Peyer's patch (tissue), 4 donors: ENCODE measurements around the gene FBXO38. TPM values are rescaled to one million over a fixed set of nuclear protein-coding genes. Genes with fewer than 3 reads are reported as not detected.

Source experiments
- DNase-seq, 3 donors: peaks; one replicate each; pipeline ENCODE4 v3.0.0-alpha.2; 2017 to 2019
- H3K27ac ChIP-seq, 4 donors: fragments of 200-600 bp; sonication (generic); one replicate each; pipeline ENCODE4 v1.5.1; 2016 to 2019
- H3K27me3 ChIP-seq, 2 donors: fragments of 200-600 bp; sonication (generic); one replicate each; pipeline ENCODE4 v1.5.1; 2019
- H3K36me3 ChIP-seq, 3 donors: fragments of 200-600 bp; sonication (generic); one replicate each; pipeline ENCODE4 v1.5.1; 2016 to 2019
- H3K4me1 ChIP-seq, 4 donors: fragments of 200-600 bp; sonication (generic); one replicate each; pipeline ENCODE4 v1.5.1; 2016 to 2019
- H3K4me3 ChIP-seq, 4 donors: fragments of 200-600 bp; sonication (generic); 1 replicate in 3 of 4; 2 replicates in 1 of 4; pipeline ENCODE4 v1.5.1; 2016 to 2019; ENCODE audit warnings: mild to moderate bottlenecking in 1 of 4
- H3K9me3 ChIP-seq, 4 donors: fragments of 200-600 bp; sonication (generic); one replicate each; pipeline ENCODE4 v1.5.1; 2016 to 2019; ENCODE audit warnings: mild to moderate bottlenecking in 1 of 4
- CTCF ChIP-seq, 6 experiments: fragments of 450-650 bp in 4 of 6; fragments of 200-600 bp in 2 of 6; sonication (generic) in 1 of 6; IDR thresholded peaks; one replicate each; pipeline ENCODE4 v1.5.1; 2017 to 2019; ENCODE audit warnings: antibody characterized with exemption in 6 of 6, mild to moderate bottlenecking in 3 of 6, moderate library complexity in 1 of 6
- POLR2A ChIP-seq, 2 donors: fragments of 450-650 bp; IDR thresholded peaks; one replicate each; pipeline ENCODE4 v1.5.1; 2017; ENCODE audit warnings: antibody characterized with exemption in 2 of 2, mild to moderate bottlenecking in 2 of 2, moderate library complexity in 2 of 2
- total RNA-seq, 4 donors: library from RNA; depleted of rRNA; stranded (reverse); fragments of >200 nt; gene quantifications; one replicate each; pipeline ENCODE4 v1.1.0, GENCODE V29; 2016

The FBXO38 gene
- total RNA-seq, 4 donors from 2014 or later = 52.2 to 91.6 (median 64.5) TPM

GRCh38 chr5:148378670-148379069, 5.1 kb upstream of the FBXO38 start:
- Histone ChIP-seq H3K27ac (no peak overlapping the region), H3K4me3 (no peak overlapping the region), H3K36me3 (no peaks in the 10 kb centered on the region), H3K9me3 (no peaks in the 10 kb centered on the region), H3K4me1 (peaks cover 0 to 5% (median 0%) of the 10 kb centered on the region in 4 donors), H3K27me3 (no peaks in the 10 kb centered on the region)
- TF ChIP-seq POLR2A (IDR thresholded peaks at IDR 0.05) = no peak
- no peak for TF ChIP-seq CTCF (IDR thresholded peaks at IDR 0.05)
- no peak for DNase-seq

- Histone ChIP-seq H3K9me3 (no peaks in the 10 kb centered on the region), H3K4me1 (peaks cover 0 to 5% (median 2%) of the 10 kb centered on the region in 4 donors), H3K36me3 (no peaks in the 10 kb centered on the region), H3K27ac (no peak overlapping the region), H3K27me3 (no peaks in the 10 kb centered on the region), H3K4me3 (no peak overlapping the region)
- no peak for TF ChIP-seq POLR2A (IDR thresholded peaks at IDR 0.05)
- TF ChIP-seq CTCF (IDR thresholded peaks at IDR 0.05) = no peak
- no peak for DNase-seq
These were observed 4.4 kb upstream of the FBXO38 start for GRCh38 chr5:148379340-148379739.

GRCh38 chr5:148381906-148382305, 1.9 kb upstream of the FBXO38 start:
- Histone ChIP-seq H3K4me3 (no peak overlapping the region), H3K36me3 (no peaks in the 10 kb centered on the region), H3K9me3 (no peaks in the 10 kb centered on the region), H3K27ac (no peak overlapping the region), H3K27me3 (no peaks in the 10 kb centered on the region), H3K4me1 (peaks cover 5 to 21% (median 8%) of the 10 kb centered on the region in 4 donors)
- DNase-seq = no peak
- TF ChIP-seq POLR2A (IDR thresholded peaks at IDR 0.05) (no peak), CTCF (IDR thresholded peaks at IDR 0.05) (no peak)

GRCh38 chr5:148382961-148383360, 797 bp upstream of the FBXO38 start:
- H3K36me3 ChIP-seq = no peaks in the 10 kb centered on the region
- H3K9me3 ChIP-seq = no peaks in the 10 kb centered on the region
- H3K27me3 ChIP-seq = no peaks in the 10 kb centered on the region
- peak overlapping the region; percentile 71 to 89 (median 80) for H3K4me3 ChIP-seq
- TF ChIP-seq POLR2A (IDR thresholded peaks at IDR 0.05) = no peak
- TF ChIP-seq CTCF (IDR thresholded peaks at IDR 0.05) = no peak
- no peak for DNase-seq
- H3K27ac ChIP-seq = peak overlapping the region; percentile 85 to 93 (median 90)
- peaks cover 5 to 21% (median 8%) of the 10 kb centered on the region in 4 donors for H3K4me1 ChIP-seq

- H3K4me3 ChIP-seq = peak overlapping the region; percentile 71 to 89 (median 80)
- no peak for DNase-seq
- no peaks in the 10 kb centered on the region for H3K27me3 ChIP-seq
- H3K27ac ChIP-seq = peak overlapping the region; percentile 85 to 93 (median 90)
- H3K4me1 ChIP-seq = peaks cover 5 to 27% (median 8%) of the 10 kb centered on the region in 4 donors
- TF ChIP-seq CTCF (IDR thresholded peaks at IDR 0.05) (no peak), POLR2A (IDR thresholded peaks at IDR 0.05) (no peak)
- no peaks in the 10 kb centered on the region for H3K9me3 ChIP-seq
- H3K36me3 ChIP-seq = no peaks in the 10 kb centered on the region
These were observed 601 bp downstream of the FBXO38 start for GRCh38 chr5:148384380-148384737.

GRCh38 chr5:148385094-148385493, 1.3 kb downstream of the FBXO38 start:
- peak overlapping the region in 1 of 4 donors; percentile 71 for H3K4me3 ChIP-seq
- H3K9me3 ChIP-seq = no peaks in the 10 kb centered on the region
- no peak for DNase-seq
- H3K36me3 ChIP-seq = no peaks in the 10 kb centered on the region
- H3K4me1 ChIP-seq = peaks cover 5 to 27% (median 8%) of the 10 kb centered on the region in 4 donors
- no peaks in the 10 kb centered on the region for H3K27me3 ChIP-seq
- no peak for TF ChIP-seq CTCF (IDR thresholded peaks at IDR 0.05)
- TF ChIP-seq POLR2A (IDR thresholded peaks at IDR 0.05) = no peak
- H3K27ac ChIP-seq = no peak overlapping the region
